SK-N-SH (cell line): ENCODE measurements around the gene SERINC1.

Source experiments
- ELF1 ChIP-seq: IDR thresholded peaks from 2 replicates; pipeline ENCODE4 v1.4.0; 2012
- FOXM1 ChIP-seq: IDR thresholded peaks from 2 replicates; pipeline ENCODE4 v1.4.0; 2012; ENCODE audit warnings: low read depth, mild to moderate bottlenecking
- GABPA ChIP-seq: IDR thresholded peaks from 2 replicates; pipeline ENCODE4 v1.4.0; 2012; ENCODE audit warnings: low read depth, mild to moderate bottlenecking
- GATA2 ChIP-seq: sonication (generic); formaldehyde crosslinking; IDR thresholded peaks from 2 replicates; pipeline ENCODE4 v1.5.0; 2020; ENCODE audit warnings: mild to moderate bottlenecking, missing genetic modification reagents
- JUND ChIP-seq: IDR thresholded peaks from 2 replicates; pipeline ENCODE4 v1.4.0; 2012
- NRF1 ChIP-seq: IDR thresholded peaks from 2 replicates; pipeline ENCODE4 v1.6.1; 2012; ENCODE audit warnings: low read depth, mild to moderate bottlenecking, low read length
- RFX5 ChIP-seq: IDR thresholded peaks from 2 replicates; pipeline ENCODE4 v1.6.1; 2012; ENCODE audit warnings: mild to moderate bottlenecking, improper control_type of control experiment, low read length
- TF ChIP-seq, protein P1 (sequence below): fragments of 200-600 bp; sonication (generic); IDR thresholded peaks from 2 replicates; pipeline ENCODE4 v1.6.1; 2017; ENCODE audit warnings: antibody characterized with exemption, mild to moderate bottlenecking, moderate library complexity
- TF ChIP-seq, protein P2 (sequence below): fragments of 150-350 bp; IDR thresholded peaks from 2 replicates; pipeline ENCODE4 v1.6.1; 2016; ENCODE audit warnings: mild to moderate bottlenecking, low read depth, low read length
- TF ChIP-seq, protein P3 (sequence below): IDR thresholded peaks from 2 replicates; pipeline ENCODE4 v1.4.0; 2012; ENCODE audit warnings: low read depth

DNA sequence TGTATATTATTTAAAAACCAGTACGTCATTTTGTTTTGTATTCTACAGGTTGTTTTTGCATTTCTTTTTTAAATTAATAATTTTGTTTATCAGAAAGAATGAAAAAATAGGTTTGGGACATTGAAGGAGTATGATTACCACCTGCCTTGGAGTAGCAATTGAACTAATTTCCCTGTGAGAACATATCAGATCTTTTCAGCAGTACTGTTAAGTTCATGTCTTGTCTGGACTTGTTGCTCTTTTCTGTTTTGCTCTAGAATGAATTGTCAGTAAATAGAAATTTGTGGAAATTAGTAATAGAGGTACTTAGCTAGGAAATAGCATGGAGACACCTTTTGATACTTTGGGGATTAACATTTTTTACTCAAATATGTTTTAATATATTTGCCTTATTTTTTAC, 47.9 kb downstream of the SERINC1 start:
- TF ChIP-seq RFX5 = no peak
- TF ChIP-seq, protein P1, sequence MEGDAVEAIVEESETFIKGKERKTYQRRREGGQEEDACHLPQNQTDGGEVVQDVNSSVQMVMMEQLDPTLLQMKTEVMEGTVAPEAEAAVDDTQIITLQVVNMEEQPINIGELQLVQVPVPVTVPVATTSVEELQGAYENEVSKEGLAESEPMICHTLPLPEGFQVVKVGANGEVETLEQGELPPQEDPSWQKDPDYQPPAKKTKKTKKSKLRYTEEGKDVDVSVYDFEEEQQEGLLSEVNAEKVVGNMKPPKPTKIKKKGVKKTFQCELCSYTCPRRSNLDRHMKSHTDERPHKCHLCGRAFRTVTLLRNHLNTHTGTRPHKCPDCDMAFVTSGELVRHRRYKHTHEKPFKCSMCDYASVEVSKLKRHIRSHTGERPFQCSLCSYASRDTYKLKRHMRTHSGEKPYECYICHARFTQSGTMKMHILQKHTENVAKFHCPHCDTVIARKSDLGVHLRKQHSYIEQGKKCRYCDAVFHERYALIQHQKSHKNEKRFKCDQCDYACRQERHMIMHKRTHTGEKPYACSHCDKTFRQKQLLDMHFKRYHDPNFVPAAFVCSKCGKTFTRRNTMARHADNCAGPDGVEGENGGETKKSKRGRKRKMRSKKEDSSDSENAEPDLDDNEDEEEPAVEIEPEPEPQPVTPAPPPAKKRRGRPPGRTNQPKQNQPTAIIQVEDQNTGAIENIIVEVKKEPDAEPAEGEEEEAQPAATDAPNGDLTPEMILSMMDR = no peak
- TF ChIP-seq GABPA = no peak
- TF ChIP-seq, protein P2, sequence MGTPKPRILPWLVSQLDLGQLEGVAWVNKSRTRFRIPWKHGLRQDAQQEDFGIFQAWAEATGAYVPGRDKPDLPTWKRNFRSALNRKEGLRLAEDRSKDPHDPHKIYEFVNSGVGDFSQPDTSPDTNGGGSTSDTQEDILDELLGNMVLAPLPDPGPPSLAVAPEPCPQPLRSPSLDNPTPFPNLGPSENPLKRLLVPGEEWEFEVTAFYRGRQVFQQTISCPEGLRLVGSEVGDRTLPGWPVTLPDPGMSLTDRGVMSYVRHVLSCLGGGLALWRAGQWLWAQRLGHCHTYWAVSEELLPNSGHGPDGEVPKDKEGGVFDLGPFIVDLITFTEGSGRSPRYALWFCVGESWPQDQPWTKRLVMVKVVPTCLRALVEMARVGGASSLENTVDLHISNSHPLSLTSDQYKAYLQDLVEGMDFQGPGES = no peak
- TF ChIP-seq JUND = no peak
- TF ChIP-seq FOXM1 = no peak
- TF ChIP-seq ELF1 = no peak
- TF ChIP-seq NRF1 = no peak
- TF ChIP-seq GATA2 = no peak
- TF ChIP-seq, protein P3, sequence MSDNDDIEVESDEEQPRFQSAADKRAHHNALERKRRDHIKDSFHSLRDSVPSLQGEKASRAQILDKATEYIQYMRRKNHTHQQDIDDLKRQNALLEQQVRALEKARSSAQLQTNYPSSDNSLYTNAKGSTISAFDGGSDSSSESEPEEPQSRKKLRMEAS = no peak
